HG02678 (cell line): ENCODE data around the gene LY6G6F.
A peak's percentile ranks its signal among the peaks of the same experiment; 100 is the strongest.

Experiments
- ATAC-seq: cut with Tn5 transposase; IDR thresholded peaks from one replicate; pipeline ENCODE4 v1.9.1; 2021; ENCODE audit warnings: mild to moderate bottlenecking, moderate library complexity; ENCODE audit not compliant: unreplicated experiment

LY6G6F gene

GRCh38 chr6:31737315-31737990, 30.8 kb downstream of the LY6G6F start:
- no peak for ATAC-seq

- ATAC-seq, result no peak
Measured at GRCh38 chr6:31737991-31738979, 31.6 kb downstream of the LY6G6F start.

GRCh38 chr6:31739639-31740396, 33.2 kb downstream of the LY6G6F start, which contains the start of gene MSH5:
Gene MSH5 (plus strand): TSS chr6:31740005. CDS start chr6:31740467, 462 bp downstream.
- ATAC-seq, result peak; percentile 84

GRCh38 chr6:31740397-31741223, 33.9 kb downstream of the LY6G6F start:
- no peak for ATAC-seq

- no peak for ATAC-seq
Measured at GRCh38 chr6:31741815-31742214, 35.1 kb downstream of the LY6G6F start.

GRCh38 chr6:31742894-31743293, 36.2 kb downstream of the LY6G6F start:
- ATAC-seq, result no peak

GRCh38 chr6:31744422-31744821, 37.8 kb downstream of the LY6G6F start:
- no peak for ATAC-seq

- no peak for ATAC-seq
Measured at GRCh38 chr6:31749301-31750036, 42.8 kb downstream of the LY6G6F start.

GRCh38 chr6:31750411-31751022, 43.9 kb downstream of the LY6G6F start:
- no peak for ATAC-seq

- no peak for ATAC-seq
Measured at GRCh38 chr6:31752739-31753319, 46.2 kb downstream of the LY6G6F start.

GRCh38 chr6:31758281-31758680, 51.6 kb downstream of the LY6G6F start:
- ATAC-seq, result no peak
